Measurements from ENCODE around the gene SLC24A3. TPM values are rescaled to one million over a fixed set of nuclear protein-coding genes. Genes with fewer than 3 reads are reported as not detected.

SLC24A3 gene
- total and polyA plus RNA-seq, 2 experiments from 2014 or later = not detected

DNA sequence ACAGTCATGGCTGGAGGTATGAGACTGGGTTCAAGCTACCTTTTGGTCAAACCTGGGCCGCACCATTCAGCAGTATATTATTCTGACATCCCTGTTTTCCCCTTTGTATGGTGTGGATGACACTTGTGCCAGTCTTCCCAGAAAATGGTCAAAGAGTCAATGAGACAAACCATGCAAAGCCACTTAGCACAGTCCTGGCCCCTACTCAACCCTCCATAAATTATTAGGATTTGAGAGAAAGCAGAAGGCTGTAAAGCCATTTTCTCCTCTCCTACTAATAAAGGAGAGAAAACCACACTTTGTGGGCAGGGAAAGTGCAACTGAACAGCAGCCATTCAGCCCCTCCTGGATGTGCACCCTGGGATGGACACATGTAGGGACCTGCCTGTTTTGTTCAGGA, 236.2 kb downstream of the SLC24A3 start:
- H3K9me2 ChIP-seq (ENCODE audit: insufficient read depth) = no peaks in the 10 kb centered on the region
- H2AFZ ChIP-seq = no peak overlapping the region
- H3K9ac ChIP-seq = no peak overlapping the region
- H3F3A ChIP-seq (ENCODE audit: insufficient read depth) = no peaks in the 10 kb centered on the region
- no peaks in the 10 kb centered on the region for H3K36me3 ChIP-seq (ENCODE audit: low read depth)
- in situ Hi-C loops (cut with MboI) = no loop called here
- H3K4me2 ChIP-seq (ENCODE audit: unreplicated experiment) = no peak overlapping the region
- DNase-seq = no peak
- H3K9me3 ChIP-seq (ENCODE audit: low read depth) = no peaks in the 10 kb centered on the region
- TF ChIP-seq EZH2 (IDR thresholded peaks at IDR 0.05; ENCODE audit: insufficient read depth, poor library complexity, severe bottlenecking) (no peak), EZH2phosphoT487 (IDR thresholded peaks at IDR 0.05; ENCODE audit: insufficient read depth, low read depth) (no peak)
- H4K20me1 ChIP-seq (ENCODE audit: insufficient read depth) = no peaks in the 10 kb centered on the region
- no peak overlapping the region for H3K4me3 ChIP-seq
- H3K27ac ChIP-seq = no peak overlapping the region
- H3K4me1 ChIP-seq (ENCODE audit: insufficient read depth) = no peaks in the 10 kb centered on the region
- H3K79me2 ChIP-seq (ENCODE audit: insufficient read depth) = no peaks in the 10 kb centered on the region
- 68 to 69% methylated on average over 1 of the region's 1 CpG for WGBS, 2 experiments (ENCODE audit: low coverage in 1 of 2, low lambda C conversion rate in 2 of 2, missing lambda C conversion rate in 2 of 2)
- no peaks in the 10 kb centered on the region for H3K27me3 ChIP-seq (replicated peaks; ENCODE audit: insufficient read depth)

- WGBS, 2 experiments (ENCODE audit: low coverage in 1 of 2, low lambda C conversion rate in 2 of 2, missing lambda C conversion rate in 2 of 2) = 12 to 23% methylated on average over 8 of the region's 8 CpGs
- Histone ChIP-seq H3K27ac (no peak overlapping the region), H3K4me2 (ENCODE audit: unreplicated experiment) (no peak overlapping the region), H2AFZ (no peak overlapping the region), H3F3A (ENCODE audit: insufficient read depth) (no peaks in the 10 kb centered on the region), H3K27me3 (replicated peaks; ENCODE audit: insufficient read depth) (no peaks in the 10 kb centered on the region), H3K4me1 (ENCODE audit: insufficient read depth) (no peaks in the 10 kb centered on the region), H3K4me3 (no peak overlapping the region), H3K9me2 (ENCODE audit: insufficient read depth) (no peaks in the 10 kb centered on the region), H3K79me2 (ENCODE audit: insufficient read depth) (no peaks in the 10 kb centered on the region), H3K9me3 (ENCODE audit: low read depth) (no peaks in the 10 kb centered on the region), H3K36me3 (ENCODE audit: low read depth) (no peaks in the 10 kb centered on the region), H3K9ac (no peak overlapping the region), H4K20me1 (ENCODE audit: insufficient read depth) (no peaks in the 10 kb centered on the region)
- no peak for TF ChIP-seq EZH2phosphoT487 (IDR thresholded peaks at IDR 0.05; ENCODE audit: insufficient read depth, low read depth)
- TF ChIP-seq EZH2 (IDR thresholded peaks at IDR 0.05; ENCODE audit: insufficient read depth, poor library complexity, severe bottlenecking) = no peak
- no peak for DNase-seq
- in situ Hi-C loops (cut with MboI) = no loop called here
Observed at GRCh38 chr20:19449051-19449450, 236.6 kb downstream of the SLC24A3 start.

DNA sequence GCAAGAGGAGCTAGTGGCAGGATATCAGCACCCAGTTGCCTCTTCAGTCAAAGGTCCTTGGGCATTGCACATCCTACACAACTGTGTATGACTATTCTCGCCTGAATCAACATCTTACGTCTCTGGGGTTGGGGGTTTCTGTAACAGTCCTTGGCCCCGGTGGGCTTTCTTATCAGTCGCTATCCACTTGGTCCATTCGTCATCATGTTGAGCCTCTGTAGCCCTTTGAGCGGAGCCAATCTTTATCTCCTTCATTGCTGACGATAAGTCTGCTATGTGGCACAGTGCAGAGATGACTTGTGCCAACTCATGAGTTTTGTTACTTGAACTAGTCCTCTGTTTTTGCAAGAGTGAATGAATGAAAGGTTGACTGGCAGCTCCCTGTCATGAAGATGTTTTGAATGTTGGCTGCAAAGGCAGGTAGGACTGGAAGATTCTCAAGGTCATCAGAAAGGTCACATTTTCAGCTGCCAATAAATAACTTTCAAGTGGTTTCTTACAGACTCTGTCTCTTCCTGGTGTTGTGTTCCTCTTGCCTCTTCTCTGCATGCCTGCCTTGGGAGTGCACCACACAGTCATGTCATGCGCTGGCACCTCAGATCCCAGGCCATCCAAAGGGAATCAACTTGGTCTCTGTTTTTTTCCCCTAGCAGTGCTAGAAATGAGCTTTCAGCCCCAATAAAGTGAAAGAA, 238.9 kb downstream of the SLC24A3 start:
- no peak overlapping the region for H2AFZ ChIP-seq
- H3K27ac ChIP-seq = no peak overlapping the region
- no peak overlapping the region for H3K4me3 ChIP-seq
- H3K9ac ChIP-seq = no peak overlapping the region
- H3K36me3 ChIP-seq (ENCODE audit: low read depth) = no peaks in the 10 kb centered on the region
- H3K9me2 ChIP-seq (ENCODE audit: insufficient read depth) = no peaks in the 10 kb centered on the region
- TF ChIP-seq EZH2 (IDR thresholded peaks at IDR 0.05; ENCODE audit: insufficient read depth, poor library complexity, severe bottlenecking) = no peak
- no peak for TF ChIP-seq EZH2phosphoT487 (IDR thresholded peaks at IDR 0.05; ENCODE audit: insufficient read depth, low read depth)
- in situ Hi-C loops (cut with MboI) = no loop called here
- no peaks in the 10 kb centered on the region for H3K4me1 ChIP-seq (ENCODE audit: insufficient read depth)
- H3F3A ChIP-seq (ENCODE audit: insufficient read depth) = no peaks in the 10 kb centered on the region
- H3K79me2 ChIP-seq (ENCODE audit: insufficient read depth) = no peaks in the 10 kb centered on the region
- no peaks in the 10 kb centered on the region for H3K9me3 ChIP-seq (ENCODE audit: low read depth)
- H3K27me3 ChIP-seq (replicated peaks; ENCODE audit: insufficient read depth) = no peaks in the 10 kb centered on the region
- 45 to 50% methylated on average over 8 of the region's 8 CpGs for WGBS, 2 experiments (ENCODE audit: low coverage in 1 of 2, low lambda C conversion rate in 2 of 2, missing lambda C conversion rate in 2 of 2)
- no peaks in the 10 kb centered on the region for H4K20me1 ChIP-seq (ENCODE audit: insufficient read depth)
- no peak overlapping the region for H3K4me2 ChIP-seq (ENCODE audit: unreplicated experiment)
- no peak for DNase-seq

GRCh38 chr20:19451923-19452295, 239.5 kb downstream of the SLC24A3 start:
- no peaks in the 10 kb centered on the region for H3K9me3 ChIP-seq (ENCODE audit: low read depth)
- H3K4me3 ChIP-seq = no peak overlapping the region
- no peak overlapping the region for H3K4me2 ChIP-seq (ENCODE audit: unreplicated experiment)
- no peaks in the 10 kb centered on the region for H3K27me3 ChIP-seq (replicated peaks; ENCODE audit: insufficient read depth)
- H3K4me1 ChIP-seq (ENCODE audit: insufficient read depth) = no peaks in the 10 kb centered on the region
- no peak overlapping the region for H3K9ac ChIP-seq
- no peaks in the 10 kb centered on the region for H3K9me2 ChIP-seq (ENCODE audit: insufficient read depth)
- in situ Hi-C loops (cut with MboI) = no loop called here
- 66 to 69% methylated on average over 9 of the region's 9 CpGs for WGBS, 2 experiments (ENCODE audit: low coverage in 1 of 2, low lambda C conversion rate in 2 of 2, missing lambda C conversion rate in 2 of 2)
- H3K36me3 ChIP-seq (ENCODE audit: low read depth) = no peaks in the 10 kb centered on the region
- no peaks in the 10 kb centered on the region for H3K79me2 ChIP-seq (ENCODE audit: insufficient read depth)
- no peak for TF ChIP-seq EZH2phosphoT487 (IDR thresholded peaks at IDR 0.05; ENCODE audit: insufficient read depth, low read depth)
- TF ChIP-seq EZH2 (IDR thresholded peaks at IDR 0.05; ENCODE audit: insufficient read depth, poor library complexity, severe bottlenecking) = no peak
- H2AFZ ChIP-seq = no peak overlapping the region
- no peaks in the 10 kb centered on the region for H3F3A ChIP-seq (ENCODE audit: insufficient read depth)
- no peak for DNase-seq
- H4K20me1 ChIP-seq (ENCODE audit: insufficient read depth) = no peaks in the 10 kb centered on the region
- no peak overlapping the region for H3K27ac ChIP-seq
